ENCODE measurements around the gene SLC6A18.

DNA sequence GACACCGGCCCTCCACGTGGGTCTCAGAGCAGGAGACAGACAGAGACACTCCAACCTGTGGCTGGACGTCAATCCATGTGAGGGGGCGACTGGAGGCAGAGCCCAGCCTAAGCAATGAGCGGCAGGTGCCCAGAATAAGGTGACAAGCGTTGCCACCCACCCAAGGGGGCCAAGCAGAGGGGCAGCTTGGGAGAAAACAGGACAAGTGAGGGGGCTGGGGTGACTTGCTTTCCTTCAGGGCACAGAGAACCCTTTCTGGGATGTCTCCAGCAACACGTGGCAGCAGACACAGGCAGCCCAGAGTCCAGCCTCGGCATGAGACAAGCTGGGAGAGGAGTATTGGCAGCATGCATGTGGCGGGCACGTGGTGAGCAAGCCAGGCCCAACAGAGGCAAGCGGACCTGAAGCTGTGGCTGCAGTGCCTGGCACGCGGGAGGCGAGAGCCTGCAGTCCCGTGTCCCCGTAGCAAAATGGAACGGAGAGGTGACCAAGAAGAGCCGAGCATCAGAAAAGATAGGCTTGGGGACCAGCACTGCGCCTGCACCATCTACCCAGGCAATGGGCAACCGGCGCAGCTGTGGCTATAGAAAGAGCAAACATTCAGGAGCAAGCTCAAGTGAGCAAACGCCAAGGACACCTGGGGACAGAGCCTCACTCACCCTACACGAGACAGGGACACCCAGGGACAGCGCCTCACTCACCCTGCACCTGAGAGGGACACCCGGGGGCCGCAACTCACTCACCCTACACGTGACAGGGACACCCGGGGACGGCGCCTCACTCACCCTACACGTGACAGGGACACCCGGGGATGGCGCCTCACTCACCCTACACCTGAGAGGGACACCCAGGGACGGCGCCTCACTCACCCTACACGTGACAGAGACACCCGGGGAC is 63.5 kb downstream of the SLC6A18 start:
- TF ChIP-seq, protein P1, sequence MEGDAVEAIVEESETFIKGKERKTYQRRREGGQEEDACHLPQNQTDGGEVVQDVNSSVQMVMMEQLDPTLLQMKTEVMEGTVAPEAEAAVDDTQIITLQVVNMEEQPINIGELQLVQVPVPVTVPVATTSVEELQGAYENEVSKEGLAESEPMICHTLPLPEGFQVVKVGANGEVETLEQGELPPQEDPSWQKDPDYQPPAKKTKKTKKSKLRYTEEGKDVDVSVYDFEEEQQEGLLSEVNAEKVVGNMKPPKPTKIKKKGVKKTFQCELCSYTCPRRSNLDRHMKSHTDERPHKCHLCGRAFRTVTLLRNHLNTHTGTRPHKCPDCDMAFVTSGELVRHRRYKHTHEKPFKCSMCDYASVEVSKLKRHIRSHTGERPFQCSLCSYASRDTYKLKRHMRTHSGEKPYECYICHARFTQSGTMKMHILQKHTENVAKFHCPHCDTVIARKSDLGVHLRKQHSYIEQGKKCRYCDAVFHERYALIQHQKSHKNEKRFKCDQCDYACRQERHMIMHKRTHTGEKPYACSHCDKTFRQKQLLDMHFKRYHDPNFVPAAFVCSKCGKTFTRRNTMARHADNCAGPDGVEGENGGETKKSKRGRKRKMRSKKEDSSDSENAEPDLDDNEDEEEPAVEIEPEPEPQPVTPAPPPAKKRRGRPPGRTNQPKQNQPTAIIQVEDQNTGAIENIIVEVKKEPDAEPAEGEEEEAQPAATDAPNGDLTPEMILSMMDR (conservative IDR thresholded peaks at IDR 0.05 in 1 of 2, IDR thresholded peaks at IDR 0.05 in 1 of 2; ENCODE audit: low read depth in 1 of 2, low read length in 2 of 2): no peak
- TF ChIP-seq EZH2 (IDR thresholded peaks at IDR 0.05; ENCODE audit: low read length, missing control alignments): no peak

Measured in fibroblast of lung (primary cell).